SH-SY5Y (cell line): ENCODE data around the gene ZSCAN31.

Experiments
- GATA2 ChIP-seq: IDR thresholded peaks from 2 replicates; pipeline ENCODE4 v1.6.1; 2011; ENCODE audit warnings: mild to moderate bottlenecking, low read depth, low read length
- GATA3 ChIP-seq: IDR thresholded peaks from 2 replicates; pipeline ENCODE4 v1.6.1; 2011; ENCODE audit warnings: low read depth, mild to moderate bottlenecking, low read length, moderate library complexity

DNA sequence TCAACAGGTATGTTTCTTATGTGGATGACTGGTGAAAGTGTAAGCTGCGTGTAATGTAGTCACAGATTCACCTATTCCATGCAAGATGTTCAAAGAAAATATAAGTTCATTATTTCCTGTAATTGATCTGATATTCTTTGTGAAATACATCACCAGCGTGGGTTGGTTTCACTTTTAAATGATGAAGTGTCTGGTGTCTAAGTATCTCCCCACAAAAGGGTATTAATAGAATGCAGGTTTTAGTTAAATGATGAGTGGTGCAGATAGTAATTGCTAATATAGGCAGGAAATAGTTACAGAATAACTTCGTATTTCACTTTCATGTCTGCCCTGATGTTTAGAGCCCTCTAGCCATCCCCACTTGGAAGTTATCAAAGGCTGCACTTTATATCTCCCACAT, 32.4 kb downstream of the ZSCAN31 start:
- TF ChIP-seq GATA2 (no peak), GATA3 (no peak)
